Smooth muscle cell (in vitro differentiated cells): ENCODE measurements around the gene KPNA6. TPM values are rescaled to one million over a fixed set of nuclear protein-coding genes. Genes with fewer than 3 reads are reported as not detected.
"Not testable (repeated sequence)": the region's sequence is repeated elsewhere in the genome, so short reads cannot be mapped to it uniquely, and the experiment has no call there.

Source experiments
- DNase-seq: peaks from one replicate; lab custom pipeline; 2025; ENCODE audit not compliant: unreplicated experiment; lab: John Stamatoyannopoulos, UW
- H2AFZ ChIP-seq: fragments of 200-600 bp; sonication (generic); 2 replicates; pipeline ENCODE4 v1.6.0; 2016; ENCODE audit warnings: antibody characterized with exemption, low read depth, mild to moderate bottlenecking
- H3F3A ChIP-seq: fragments of 200-600 bp; sonication (generic); 2 replicates; pipeline ENCODE4 v1.6.0; 2017; ENCODE audit warnings: antibody characterized with exemption, low read depth
- H3K27ac ChIP-seq: fragments of 200-600 bp; sonication (generic); 2 replicates; pipeline ENCODE4 v1.5.1; 2016; ENCODE audit warnings: low read depth, mild to moderate bottlenecking
- H3K27me3 ChIP-seq: fragments of 200-600 bp; sonication (generic); 2 replicates; pipeline ENCODE4 v1.6.1; 2016; ENCODE audit warnings: low read depth, mild to moderate bottlenecking
- H3K36me3 ChIP-seq: fragments of 200-600 bp; sonication (generic); 2 replicates; pipeline ENCODE4 v1.5.1; 2016; ENCODE audit warnings: low read depth
- H3K4me1 ChIP-seq: fragments of 200-600 bp; sonication (generic); 2 replicates; pipeline ENCODE4 v1.5.1; 2016; ENCODE audit warnings: low read depth
- H3K4me2 ChIP-seq: fragments of 200-600 bp; sonication (generic); 2 replicates; pipeline ENCODE4 v1.6.0; 2016; ENCODE audit warnings: mild to moderate bottlenecking
- H3K4me3 ChIP-seq: fragments of 200-600 bp; sonication (generic); 2 replicates; pipeline ENCODE4 v1.5.1; 2016; ENCODE audit warnings: mild to moderate bottlenecking
- H3K79me2 ChIP-seq: fragments of 200-600 bp; sonication (generic); 2 replicates; pipeline ENCODE4 v1.6.0; 2016; ENCODE audit warnings: low read depth, mild to moderate bottlenecking
- H3K9ac ChIP-seq: fragments of 200-600 bp; sonication (generic); 2 replicates; pipeline ENCODE4 v1.6.0; 2016; ENCODE audit warnings: low read depth
- H3K9me3 ChIP-seq: fragments of 200-600 bp; sonication (generic); replicated peaks from 2 replicates; pipeline ENCODE4 v1.5.1; 2016; ENCODE audit warnings: low read depth
- H4K20me1 ChIP-seq: fragments of 200-600 bp; sonication (generic); 2 replicates; pipeline ENCODE4 v1.6.0; 2016; ENCODE audit warnings: low read depth
- WGBS: methylation state at CpG from one replicate; pipeline ENCODE4 v1.1.7; 2016; ENCODE audit warnings: low lambda C conversion rate; 5-methylcytosine and 5-hydroxymethylcytosine counted together
- polyA plus RNA-seq: library from polyadenylated mRNA; unstranded; fragments of >200 nt; fragmentation: Nextera tagmentation; extraction: Ambion mirVana; gene quantifications from 2 replicates; pipeline ENCODE4 v1.2.1, GENCODE V29; 2016
- total RNA-seq: library from RNA; depleted of rRNA; stranded (reverse); fragments of >200 nt; gene quantifications from 2 replicates; pipeline ENCODE4 v1.2.3, GENCODE V29; 2014
- TF ChIP-seq, protein P1 (sequence below): fragments of 200-600 bp; sonication (generic); IDR thresholded peaks from 2 replicates; pipeline ENCODE4 v1.5.1; 2017; ENCODE audit warnings: borderline replicate concordance, mild to moderate bottlenecking, antibody characterized with exemption; ENCODE audit not compliant: insufficient read depth, poor library complexity, severe bottlenecking

Gene KPNA6
- total and polyA plus RNA-seq, 2 experiments from 2014 or later: 29.1 to 35.8 TPM

DNA sequence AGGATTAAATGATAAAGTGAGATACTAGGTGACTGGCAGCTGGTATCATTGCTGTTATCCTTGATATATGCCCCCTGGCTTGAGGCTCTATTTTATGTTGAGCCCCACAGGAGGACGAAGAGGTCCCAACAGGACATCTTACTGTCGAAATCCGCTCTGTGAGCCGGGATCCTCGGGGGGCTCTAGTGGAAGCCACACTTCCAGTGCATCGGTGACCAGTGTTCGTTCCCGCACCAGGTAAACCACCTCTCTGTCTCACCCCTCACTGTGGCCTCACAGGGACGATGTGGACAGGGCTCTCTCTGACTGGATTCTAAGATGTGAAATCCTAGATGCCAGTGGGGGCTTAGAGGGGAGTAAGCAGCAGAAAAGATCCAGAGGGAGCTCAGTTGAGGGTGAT lies 33.0 kb upstream of the KPNA6 start:
- TF ChIP-seq, protein P1, sequence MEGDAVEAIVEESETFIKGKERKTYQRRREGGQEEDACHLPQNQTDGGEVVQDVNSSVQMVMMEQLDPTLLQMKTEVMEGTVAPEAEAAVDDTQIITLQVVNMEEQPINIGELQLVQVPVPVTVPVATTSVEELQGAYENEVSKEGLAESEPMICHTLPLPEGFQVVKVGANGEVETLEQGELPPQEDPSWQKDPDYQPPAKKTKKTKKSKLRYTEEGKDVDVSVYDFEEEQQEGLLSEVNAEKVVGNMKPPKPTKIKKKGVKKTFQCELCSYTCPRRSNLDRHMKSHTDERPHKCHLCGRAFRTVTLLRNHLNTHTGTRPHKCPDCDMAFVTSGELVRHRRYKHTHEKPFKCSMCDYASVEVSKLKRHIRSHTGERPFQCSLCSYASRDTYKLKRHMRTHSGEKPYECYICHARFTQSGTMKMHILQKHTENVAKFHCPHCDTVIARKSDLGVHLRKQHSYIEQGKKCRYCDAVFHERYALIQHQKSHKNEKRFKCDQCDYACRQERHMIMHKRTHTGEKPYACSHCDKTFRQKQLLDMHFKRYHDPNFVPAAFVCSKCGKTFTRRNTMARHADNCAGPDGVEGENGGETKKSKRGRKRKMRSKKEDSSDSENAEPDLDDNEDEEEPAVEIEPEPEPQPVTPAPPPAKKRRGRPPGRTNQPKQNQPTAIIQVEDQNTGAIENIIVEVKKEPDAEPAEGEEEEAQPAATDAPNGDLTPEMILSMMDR: no peak
- no peak overlapping the region for H3K4me3 ChIP-seq
- peaks cover 5% of the 10 kb centered on the region for H3K4me1 ChIP-seq
- H3K4me2 ChIP-seq: no peak overlapping the region
- H3K27me3 ChIP-seq: no peaks in the 10 kb centered on the region
- no peaks in the 10 kb centered on the region for H3F3A ChIP-seq
- H3K79me2 ChIP-seq: peaks cover 8% of the 10 kb centered on the region
- WGBS: 97% methylated on average over 9 of the region's 9 CpGs
- DNase-seq: no peak
- no peak overlapping the region for H2AFZ ChIP-seq
- no peaks in the 10 kb centered on the region for H4K20me1 ChIP-seq
- H3K9me3 ChIP-seq: no peaks in the 10 kb centered on the region
- H3K36me3 ChIP-seq: no peaks in the 10 kb centered on the region
- H3K27ac ChIP-seq: no peak overlapping the region
- H3K9ac ChIP-seq: no peak overlapping the region

DNA sequence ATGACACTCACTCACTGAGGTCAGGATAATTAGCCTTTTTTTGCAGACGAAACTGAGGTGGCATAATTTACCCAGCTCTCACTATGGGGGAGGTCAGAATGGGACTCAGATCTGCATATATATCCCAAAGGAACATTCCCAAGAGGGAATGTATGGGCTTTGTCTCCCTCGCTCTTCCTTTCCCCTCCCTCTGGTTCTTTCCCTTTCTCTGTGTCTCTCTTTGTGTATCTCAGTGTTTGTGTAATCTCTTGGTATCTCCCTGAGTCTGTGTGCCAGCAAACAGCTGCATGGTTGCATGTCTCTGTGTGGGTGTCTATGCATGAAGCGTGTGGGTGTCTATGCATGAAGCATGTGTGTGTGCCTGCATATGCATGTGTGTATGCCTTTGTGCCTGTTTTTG lies 30.4 kb upstream of the KPNA6 start:
- Histone ChIP-seq H3K4me1 (no peaks in the 10 kb centered on the region), H3K79me2 (peaks cover 8% of the 10 kb centered on the region), H3K9ac (no peak overlapping the region), H4K20me1 (no peaks in the 10 kb centered on the region), H3K4me2 (no peak overlapping the region), H3K4me3 (no peak overlapping the region), H2AFZ (no peak overlapping the region), H3K27me3 (no peaks in the 10 kb centered on the region), H3K27ac (no peak overlapping the region), H3F3A (no peaks in the 10 kb centered on the region), H3K9me3 (no peaks in the 10 kb centered on the region), H3K36me3 (peaks cover 7% of the 10 kb centered on the region)
- TF ChIP-seq, protein P1: no peak
- 88% methylated on average over 3 of the region's 3 CpGs for whole genome bisulfite sequencing
- no peak for DNase-seq

DNA sequence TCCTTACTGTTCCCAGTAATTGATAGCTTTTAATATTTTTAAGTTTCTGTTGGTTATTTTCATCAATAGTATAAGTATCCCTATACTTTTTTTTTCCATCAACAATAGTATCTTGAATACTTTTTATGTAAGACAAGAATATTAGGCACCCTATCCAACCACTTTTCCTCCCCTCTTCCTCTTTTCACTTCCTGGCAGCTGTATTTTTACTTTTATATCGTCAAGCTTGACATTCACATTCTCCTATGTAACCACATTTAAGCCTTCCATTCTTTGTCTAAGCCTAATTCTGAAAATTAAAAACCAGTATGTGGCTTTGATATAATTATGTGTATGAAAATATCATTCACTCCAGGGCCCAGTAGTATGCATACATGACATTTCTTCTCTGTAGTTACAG lies 25.8 kb upstream of the KPNA6 start:
- TF ChIP-seq, protein P1: no peak
- H3K9me3 ChIP-seq: no peaks in the 10 kb centered on the region
- no peak overlapping the region for H3K4me3 ChIP-seq
- no peaks in the 10 kb centered on the region for H4K20me1 ChIP-seq
- DNase-seq: no peak
- no peak overlapping the region for H3K9ac ChIP-seq
- H3K4me2 ChIP-seq: no peak overlapping the region
- no peaks in the 10 kb centered on the region for H3F3A ChIP-seq
- H3K79me2 ChIP-seq: peaks cover 5% of the 10 kb centered on the region
- H3K36me3 ChIP-seq: peaks cover 11% of the 10 kb centered on the region
- no peaks in the 10 kb centered on the region for H3K27me3 ChIP-seq
- H2AFZ ChIP-seq: no peak overlapping the region
- no peak overlapping the region for H3K27ac ChIP-seq
- no peaks in the 10 kb centered on the region for H3K4me1 ChIP-seq
- WGBS: 96% methylated on average over 1 of the region's 1 CpG

DNA sequence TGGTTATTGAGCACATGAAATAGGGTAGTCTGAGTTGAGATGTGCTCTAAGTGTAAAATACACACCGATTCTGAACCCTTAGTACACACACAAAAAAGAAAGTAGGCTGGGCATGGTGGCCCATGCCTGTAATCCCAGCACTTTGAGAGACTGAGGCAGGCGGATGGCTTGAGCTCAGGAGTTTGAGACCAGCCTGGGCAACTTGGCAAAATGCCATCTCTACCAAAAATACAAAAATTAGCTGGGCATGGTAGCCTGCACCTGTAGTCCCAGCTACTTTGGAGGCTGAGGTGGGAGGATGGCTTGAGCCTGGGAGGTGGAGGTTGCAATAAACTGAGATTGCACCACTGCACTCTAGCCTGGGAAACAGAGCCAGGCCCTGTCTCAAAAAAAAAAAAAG lies 21.5 kb upstream of the KPNA6 start:
- H3K9me3 ChIP-seq, H3K4me2 ChIP-seq, H3K27ac ChIP-seq, H3K79me2 ChIP-seq, H4K20me1 ChIP-seq, DNase-seq, H2AFZ ChIP-seq, H3K4me3 ChIP-seq, H3K27me3 ChIP-seq, H3K9ac ChIP-seq, H3F3A ChIP-seq, H3K4me1 ChIP-seq: not testable (repeated sequence)
- peaks cover 10% of the 10 kb centered on the region for H3K36me3 ChIP-seq
- 100% methylated on average over 2 of the region's 2 CpGs for WGBS
